ENCODE data around the gene TMCC3.

The TMCC3 gene

DNA sequence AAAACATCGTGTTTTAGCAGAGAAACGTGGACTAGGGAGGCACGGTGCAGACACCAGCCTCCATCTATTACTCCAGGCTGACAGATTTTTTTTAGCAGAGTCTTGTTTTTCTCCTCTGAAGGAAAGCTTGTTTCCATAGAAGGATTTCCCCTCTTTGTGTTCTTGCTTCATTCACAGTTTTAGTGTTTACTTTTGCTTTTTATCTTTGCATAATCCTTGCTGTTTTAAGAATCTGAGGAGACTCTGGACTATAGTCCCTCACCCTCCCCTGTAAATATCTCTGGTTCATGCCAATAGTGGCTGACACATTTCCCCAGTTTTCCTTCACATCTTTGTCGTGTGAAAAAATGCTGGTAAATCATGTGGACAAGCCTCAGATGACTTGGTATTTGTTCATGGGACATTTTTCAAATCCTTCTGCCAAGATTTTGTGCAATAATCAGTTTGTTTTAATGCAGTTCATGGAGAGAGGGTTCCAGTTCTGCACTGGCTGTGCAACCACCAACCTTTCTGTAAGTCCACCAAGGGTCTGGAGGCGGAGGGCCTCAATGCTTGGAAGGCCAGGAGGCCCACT is 39.9 kb upstream of the TMCC3 start:
- no peak overlapping the region for H3K27ac ChIP-seq
- no peak for DNase-seq (ENCODE audit: low spot score)
- TF ChIP-seq CTCF (conservative IDR thresholded peaks at IDR 0.05; ENCODE audit: low read depth), result no peak
- CTCF ChIA-PET, result no interaction called here
- POLR2A ChIA-PET (ENCODE audit: low non-redundant PET), result no interaction called here

DNA sequence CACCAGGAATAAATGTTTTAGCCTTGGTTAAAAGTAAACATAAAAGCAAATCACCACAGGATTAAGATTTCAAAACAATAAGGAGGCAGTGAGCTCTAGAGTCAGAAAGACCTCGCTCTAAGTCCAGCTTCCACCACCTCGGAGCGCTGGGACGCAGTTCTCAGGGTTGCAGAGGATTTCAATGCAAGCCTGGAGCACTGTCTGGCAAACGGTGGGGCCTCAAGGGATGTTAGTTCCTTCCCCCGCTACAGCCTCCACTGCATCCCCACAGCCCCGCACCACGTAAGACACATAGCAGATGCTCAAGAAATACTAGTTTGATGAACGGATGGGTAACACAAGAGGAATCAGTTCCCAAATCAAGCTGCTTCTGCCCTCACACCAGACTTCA is 39.3 kb upstream of the TMCC3 start:
- POLR2A ChIA-PET (ENCODE audit: low non-redundant PET), result no interaction called here
- CTCF ChIA-PET, result no interaction called here

DNA sequence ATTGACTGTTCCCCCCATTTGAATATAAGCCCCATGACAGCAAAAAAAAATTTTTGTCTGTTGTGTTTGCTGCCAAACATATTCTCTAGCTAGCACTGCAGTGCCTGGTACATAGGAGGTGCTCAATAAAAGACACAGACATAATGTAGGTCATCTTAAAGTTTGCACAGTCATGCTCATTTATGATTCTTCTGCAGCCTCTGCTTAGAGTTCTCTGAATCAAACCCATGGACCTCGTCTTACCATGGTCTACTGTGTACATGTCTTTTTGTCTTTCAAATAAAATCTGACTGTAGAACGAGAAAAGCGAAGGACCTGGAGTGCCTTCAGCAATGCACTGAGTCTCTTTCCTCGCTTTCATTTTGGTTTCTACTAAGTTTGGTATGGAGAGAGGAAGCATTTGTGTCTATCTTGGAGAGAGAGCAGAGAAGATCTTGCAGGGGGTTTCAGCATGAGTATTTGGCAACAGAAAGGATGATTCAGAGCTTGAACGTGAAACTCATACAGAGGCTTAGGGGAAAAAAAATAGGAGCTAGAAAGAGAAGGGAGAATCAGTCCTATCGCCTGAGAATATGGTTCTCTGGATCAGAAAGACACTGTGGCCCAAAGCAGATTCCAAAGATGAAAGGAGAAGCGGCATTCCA is 38.8 kb upstream of the TMCC3 start:
- TF ChIP-seq CTCF (conservative IDR thresholded peaks at IDR 0.05; ENCODE audit: low read depth), result no peak
- CTCF ChIA-PET, result no interaction called here
- POLR2A ChIA-PET (ENCODE audit: low non-redundant PET), result no interaction called here
- DNase-seq (ENCODE audit: low spot score), result no peak
- no peak overlapping the region for H3K27ac ChIP-seq

More for the DNA sequence above, 39.3 kb upstream of the TMCC3 start:
- no peak overlapping the region for H3K27ac ChIP-seq
- TF ChIP-seq CTCF (conservative IDR thresholded peaks at IDR 0.05; ENCODE audit: low read depth), result no peak
- no peak for DNase-seq (ENCODE audit: low spot score)

- TF ChIP-seq CTCF (conservative IDR thresholded peaks at IDR 0.05; ENCODE audit: low read depth), result no peak
- POLR2A ChIA-PET (ENCODE audit: low non-redundant PET), result no interaction called here
- CTCF ChIA-PET, result no interaction called here
- DNase-seq (ENCODE audit: low spot score), result no peak
- H3K27ac ChIP-seq, result no peak overlapping the region
Observed at GRCh38 chr12:94687891-94688290, 37.5 kb upstream of the TMCC3 start.

DNA sequence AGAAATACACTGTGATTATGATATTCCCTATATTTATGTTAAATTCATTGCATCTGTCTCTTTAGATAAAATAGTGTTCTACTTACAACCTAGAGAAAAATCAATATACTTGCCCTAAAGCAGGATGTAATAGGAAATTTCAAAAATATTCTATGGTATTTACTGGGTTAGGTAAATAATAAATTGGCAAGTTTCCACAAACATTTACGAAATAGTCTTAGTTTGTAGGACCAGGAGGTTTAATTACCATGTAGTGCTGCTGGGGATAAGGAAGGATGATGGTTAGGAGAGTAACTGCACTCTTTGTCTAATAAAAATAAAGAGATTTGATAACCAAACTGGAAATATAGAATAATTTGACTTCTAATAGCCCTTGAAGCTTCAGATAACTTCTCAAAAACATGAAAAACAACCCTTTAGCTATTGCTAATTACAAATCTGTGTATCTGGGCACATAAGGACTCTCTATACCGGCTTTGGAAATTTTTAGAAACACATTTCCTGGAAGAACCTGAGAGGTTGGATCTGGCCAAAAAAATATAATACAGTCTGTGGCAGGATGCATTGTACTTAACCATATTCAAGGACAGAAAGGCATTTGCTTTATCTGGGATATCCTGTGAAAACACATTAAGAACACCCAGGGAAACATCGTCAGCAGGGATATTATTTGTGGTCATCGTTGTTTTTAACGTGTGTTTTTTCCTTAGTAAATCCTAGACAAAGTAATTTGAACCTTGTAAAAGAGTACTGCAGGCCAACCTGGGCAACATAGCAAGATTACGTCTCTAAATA is 36.7 kb upstream of the TMCC3 start:
- no peak overlapping the region for H3K27ac ChIP-seq
- POLR2A ChIA-PET (ENCODE audit: low non-redundant PET), result no interaction called here
- CTCF ChIA-PET, result no interaction called here
- DNase-seq (ENCODE audit: low spot score), result no peak
- TF ChIP-seq CTCF (conservative IDR thresholded peaks at IDR 0.05; ENCODE audit: low read depth), result no peak

GRCh38 chr12:94684416-94685142 is 34.2 kb upstream of the TMCC3 start:
- H3K27ac ChIP-seq, result no peak overlapping the region
- ChIA-PET CTCF (no interaction called here), POLR2A (ENCODE audit: low non-redundant PET) (no interaction called here)
- no peak for TF ChIP-seq CTCF (conservative IDR thresholded peaks at IDR 0.05; ENCODE audit: low read depth)
- DNase-seq (ENCODE audit: low spot score), result no peak
